Measurements from ENCODE around the gene ETNK2. TPM values are rescaled to one million over a fixed set of nuclear protein-coding genes. Genes with fewer than 3 reads are reported as not detected.

The ETNK2 gene
- total RNA-seq, 2 donors from 2014 or later, result 25.3 to 84.5 TPM

DNA sequence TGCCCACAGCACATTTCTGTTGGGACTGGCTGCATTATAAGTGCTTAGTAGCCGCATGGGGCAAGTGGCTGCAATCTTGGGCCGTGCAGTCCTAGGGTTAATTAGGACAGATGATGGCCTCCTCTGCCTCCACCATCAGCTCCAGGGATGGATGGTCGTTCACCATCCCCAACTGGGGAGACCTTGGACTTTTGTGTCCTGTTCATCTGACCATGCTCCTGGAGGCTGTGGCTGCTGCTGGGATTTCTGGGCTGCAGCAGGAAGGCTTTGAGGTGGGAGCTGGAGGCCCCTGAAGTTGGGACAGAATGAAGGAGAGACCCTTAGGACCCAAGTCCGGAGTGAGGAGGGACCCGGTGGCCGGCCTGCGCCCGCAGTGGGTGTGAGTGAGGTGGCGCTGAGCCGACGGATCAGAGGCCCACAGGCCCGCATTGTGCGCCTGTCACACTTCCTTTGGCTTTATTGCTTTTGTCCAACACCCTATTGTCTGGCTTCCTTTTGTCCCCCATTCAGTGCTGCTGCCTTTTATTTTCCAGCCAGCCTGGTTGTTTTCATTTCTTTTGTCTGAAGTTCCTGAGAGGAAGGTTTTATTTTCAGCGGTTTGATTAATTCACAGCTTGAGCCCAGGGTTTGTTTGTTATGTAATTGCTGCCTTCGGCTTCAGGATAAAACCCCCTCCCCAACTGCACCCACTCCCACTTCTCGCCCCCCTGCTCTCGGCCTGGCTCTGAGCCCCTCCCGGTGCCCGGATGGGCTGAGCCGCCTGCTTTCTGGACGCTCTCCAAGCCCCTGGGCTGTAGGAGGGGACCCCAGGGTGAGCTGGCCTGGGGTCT lies 43.3 kb downstream of the ETNK2 start:
- intact Hi-C loops (cut with DNase I), result no loop called here
- 38% methylated on average over 21 of the region's 21 CpGs for WGBS
- Histone ChIP-seq H3K4me3 (no peak overlapping the region), H3K9me3 (no peaks in the 10 kb centered on the region), H3K36me3 (no peaks in the 10 kb centered on the region), H3K27me3 (replicated peaks; ENCODE audit: insufficient read depth) (no peaks in the 10 kb centered on the region), H3K4me1 (replicated peaks) (peaks cover 20% of the 10 kb centered on the region), H3K27ac (peak overlapping the region; percentile 11 to 50)
- TF ChIP-seq POLR2A (IDR thresholded peaks at IDR 0.05) (no peak), POLR2AphosphoS5 (IDR thresholded peaks at IDR 0.05) (no peak)
- TF ChIP-seq, protein P1, sequence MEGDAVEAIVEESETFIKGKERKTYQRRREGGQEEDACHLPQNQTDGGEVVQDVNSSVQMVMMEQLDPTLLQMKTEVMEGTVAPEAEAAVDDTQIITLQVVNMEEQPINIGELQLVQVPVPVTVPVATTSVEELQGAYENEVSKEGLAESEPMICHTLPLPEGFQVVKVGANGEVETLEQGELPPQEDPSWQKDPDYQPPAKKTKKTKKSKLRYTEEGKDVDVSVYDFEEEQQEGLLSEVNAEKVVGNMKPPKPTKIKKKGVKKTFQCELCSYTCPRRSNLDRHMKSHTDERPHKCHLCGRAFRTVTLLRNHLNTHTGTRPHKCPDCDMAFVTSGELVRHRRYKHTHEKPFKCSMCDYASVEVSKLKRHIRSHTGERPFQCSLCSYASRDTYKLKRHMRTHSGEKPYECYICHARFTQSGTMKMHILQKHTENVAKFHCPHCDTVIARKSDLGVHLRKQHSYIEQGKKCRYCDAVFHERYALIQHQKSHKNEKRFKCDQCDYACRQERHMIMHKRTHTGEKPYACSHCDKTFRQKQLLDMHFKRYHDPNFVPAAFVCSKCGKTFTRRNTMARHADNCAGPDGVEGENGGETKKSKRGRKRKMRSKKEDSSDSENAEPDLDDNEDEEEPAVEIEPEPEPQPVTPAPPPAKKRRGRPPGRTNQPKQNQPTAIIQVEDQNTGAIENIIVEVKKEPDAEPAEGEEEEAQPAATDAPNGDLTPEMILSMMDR (IDR thresholded peaks at IDR 0.05), result no peak
- DNase-seq (ENCODE audit: low spot score), result no peak

GRCh38 chr1:204107892-204108291 lies 44.0 kb downstream of the ETNK2 start:
- no peaks in the 10 kb centered on the region for H3K27me3 ChIP-seq (replicated peaks; ENCODE audit: insufficient read depth)
- 69% methylated on average over 2 of the region's 2 CpGs for WGBS

DNA sequence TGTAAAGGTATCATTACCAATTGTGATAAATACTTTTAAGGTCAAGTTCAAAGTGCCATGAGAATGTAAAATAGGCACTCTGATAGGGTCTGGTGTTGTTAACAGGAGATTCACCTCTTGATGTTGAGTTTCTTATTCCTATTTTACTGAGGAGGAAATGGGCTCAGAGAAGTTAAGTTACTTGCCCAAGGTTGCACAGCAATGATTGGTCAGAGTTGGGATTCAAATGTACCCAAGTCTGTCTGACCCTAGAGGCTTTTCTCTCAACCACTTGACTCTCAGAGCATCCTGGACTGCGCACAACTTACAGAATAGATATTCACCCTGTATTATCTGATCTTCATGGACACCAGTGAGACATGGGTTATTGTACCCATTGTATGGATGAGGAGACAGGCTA lies 45.0 kb downstream of the ETNK2 start:
- no peaks in the 10 kb centered on the region for H3K9me3 ChIP-seq
- no peaks in the 10 kb centered on the region for H3K27me3 ChIP-seq (replicated peaks; ENCODE audit: insufficient read depth)
- H3K36me3 ChIP-seq, result no peaks in the 10 kb centered on the region
- H3K4me1 ChIP-seq (replicated peaks), result peaks cover 33% of the 10 kb centered on the region
- H3K4me3 ChIP-seq, result no peak overlapping the region
- 100% methylated on average over 1 of the region's 1 CpG for WGBS
- intact Hi-C loops (cut with DNase I), result no loop called here
- no peak for DNase-seq (ENCODE audit: low spot score)
- H3K27ac ChIP-seq, result no peak overlapping the region
- TF ChIP-seq POLR2A (IDR thresholded peaks at IDR 0.05), result no peak
- TF ChIP-seq POLR2AphosphoS5 (IDR thresholded peaks at IDR 0.05), result no peak
- TF ChIP-seq, protein P1 (IDR thresholded peaks at IDR 0.05), result no peak

More at GRCh38 chr1:204107892-204108291, 44.0 kb downstream of the ETNK2 start:
- Histone ChIP-seq H3K4me1 (replicated peaks) (peaks cover 26% of the 10 kb centered on the region), H3K36me3 (no peaks in the 10 kb centered on the region), H3K4me3 (no peak overlapping the region), H3K27ac (peak overlapping the region; percentile 11 to 50), H3K9me3 (no peaks in the 10 kb centered on the region)
- no peak for TF ChIP-seq POLR2AphosphoS5 (IDR thresholded peaks at IDR 0.05)
- TF ChIP-seq POLR2A (IDR thresholded peaks at IDR 0.05), result no peak
- intact Hi-C loops (cut with DNase I), result no loop called here
- DNase-seq (ENCODE audit: low spot score), result no peak

GRCh38 chr1:204105131-204105515 lies 46.7 kb downstream of the ETNK2 start:
- 81% methylated on average over 6 of the region's 6 CpGs for WGBS
- Histone ChIP-seq H3K27me3 (replicated peaks; ENCODE audit: insufficient read depth) (no peaks in the 10 kb centered on the region), H3K4me3 (no peak overlapping the region), H3K36me3 (no peaks in the 10 kb centered on the region), H3K9me3 (no peaks in the 10 kb centered on the region), H3K27ac (no peak overlapping the region), H3K4me1 (replicated peaks) (peaks cover 42% of the 10 kb centered on the region)
- DNase-seq (ENCODE audit: low spot score), result no peak
- intact Hi-C loops (cut with DNase I), result no loop called here
- TF ChIP-seq POLR2A (IDR thresholded peaks at IDR 0.05) (no peak), POLR2AphosphoS5 (IDR thresholded peaks at IDR 0.05) (no peak)
- TF ChIP-seq, protein P1 (IDR thresholded peaks at IDR 0.05), result no peak

DNA sequence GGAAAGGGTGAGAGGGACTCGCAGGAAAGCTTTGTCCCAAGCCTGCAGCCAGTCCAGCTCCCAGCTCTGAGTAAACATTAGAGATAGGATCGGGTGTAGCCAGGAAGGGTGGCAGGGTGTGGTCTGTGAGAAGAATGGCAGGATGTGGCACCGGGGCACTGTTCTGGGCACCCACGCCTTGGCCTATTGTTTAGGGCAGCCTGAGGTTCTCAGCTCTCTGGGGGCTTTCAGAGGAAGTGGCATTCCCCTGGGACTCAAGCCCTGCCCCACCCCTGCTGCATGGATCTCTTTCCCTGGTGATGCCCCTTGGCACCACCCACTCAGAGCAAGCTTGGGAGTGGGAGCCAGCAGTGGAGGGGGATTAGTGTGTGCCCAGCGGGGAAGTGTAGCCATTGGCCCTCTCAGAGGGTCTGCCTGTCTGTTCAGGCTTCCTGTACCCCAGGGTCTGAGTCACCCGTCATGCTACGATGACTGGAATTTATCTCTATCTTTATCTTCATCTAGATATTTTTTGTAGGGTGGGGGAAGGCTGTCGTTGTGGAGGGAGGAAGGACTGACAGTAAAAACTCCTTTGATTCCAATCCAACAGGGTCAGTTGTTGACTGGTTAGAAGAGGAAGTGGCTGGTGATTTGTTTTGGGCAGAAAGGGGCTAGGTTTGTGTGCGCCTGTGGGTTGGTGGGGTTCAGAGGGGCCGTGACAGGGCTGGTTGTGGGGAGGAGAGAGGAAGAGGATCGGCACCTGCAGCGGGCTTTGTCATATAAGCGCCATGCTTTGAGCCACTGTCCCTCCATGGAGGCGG lies 47.3 kb downstream of the ETNK2 start:
- WGBS, result 53% methylated on average over 14 of the region's 14 CpGs

More for the DNA sequence above, 47.3 kb downstream of the ETNK2 start:
- no peaks in the 10 kb centered on the region for H3K36me3 ChIP-seq
- peaks cover 42% of the 10 kb centered on the region for H3K4me1 ChIP-seq (replicated peaks)
- H3K27ac ChIP-seq, result peak overlapping the region; percentile 2 to 52
- intact Hi-C loops (cut with DNase I), result no loop called here
- no peak for DNase-seq (ENCODE audit: low spot score)
- no peaks in the 10 kb centered on the region for H3K27me3 ChIP-seq (replicated peaks; ENCODE audit: insufficient read depth)
- H3K9me3 ChIP-seq, result no peaks in the 10 kb centered on the region
- H3K4me3 ChIP-seq, result no peak overlapping the region
- TF ChIP-seq POLR2A (IDR thresholded peaks at IDR 0.05) (no peak), POLR2AphosphoS5 (IDR thresholded peaks at IDR 0.05) (peak; percentile 9)
- TF ChIP-seq, protein P1 (IDR thresholded peaks at IDR 0.05), result no peak
